Body of pancreas (tissue), 4 donors: ENCODE measurements around the gene SUCO. TPM values are rescaled to one million over a fixed set of nuclear protein-coding genes. Genes with fewer than 3 reads are reported as not detected.

ENCODE experiments used
- ATAC-seq: fragments of 150-250 bp; one replicate; pipeline ENCODE4 v1.9.1; 2016
- DNase-seq, 4 donors: peaks; one replicate each; pipeline ENCODE4 v3.0.0-alpha.2; 2019
- H3K27ac ChIP-seq, 4 donors: fragments of 200-600 bp; sonication (generic); 1 replicate in 3 of 4; 2 replicates in 1 of 4; pipeline versions ENCODE4 v1.5.1 to v1.6.1; 2016 to 2019; ENCODE audit warnings: mild to moderate bottlenecking in 1 of 4, mixed read lengths in 1 of 4, moderate library complexity in 1 of 4
- H3K27me3 ChIP-seq, 2 donors: fragments of 200-600 bp; sonication (generic); one replicate each; pipeline ENCODE4 v1.6.0; 2016; ENCODE audit warnings: mild to moderate bottlenecking in 1 of 2
- H3K36me3 ChIP-seq, 2 donors: fragments of 200-600 bp; sonication (generic); replicated peaks in 1 of 2; 2 replicates each; pipeline ENCODE4 v1.5.1; 2016; ENCODE audit warnings: low read depth in 2 of 2; ENCODE audit not compliant: insufficient read depth in 1 of 2
- H3K4me1 ChIP-seq: fragments of 200-600 bp; sonication (generic); one replicate; pipeline ENCODE4 v1.6.0; 2016
- H3K4me3 ChIP-seq, 2 donors: fragments of 200-600 bp; sonication (generic); 1 replicate in 1 of 2; 2 replicates in 1 of 2; pipeline ENCODE4 v1.5.1; 2016 to 2019
- H3K9me3 ChIP-seq, 3 donors: fragments of 200-600 bp; sonication (generic); 1 replicate in 2 of 3; 2 replicates in 1 of 3; pipeline ENCODE4 v1.5.1; 2016
- POLR2A ChIP-seq, 3 donors: fragments of 450-650 bp; IDR thresholded peaks; one replicate each; pipeline ENCODE4 v1.6.1; 2016; ENCODE audit warnings: antibody characterized with exemption in 3 of 3, mild to moderate bottlenecking in 2 of 3
- WGBS, 2 donors: methylation state at CpG; one replicate each; pipeline ENCODE4 v1.1.5; 2017; 5-methylcytosine and 5-hydroxymethylcytosine counted together
- intact Hi-C: fragments of 100-400 bp; cut with DNase I; formaldehyde crosslinking; loops from one replicate; pipeline ENCODE4 v1.15.1; 2023
- total RNA-seq, 2 donors: library from RNA; depleted of rRNA; stranded (reverse); fragments of >200 nt; gene quantifications; one replicate each; pipeline ENCODE4 v1.1.0, GENCODE V29; 2016
- TF ChIP-seq, protein P1 (sequence below), 7 experiments: fragments of 450-650 bp in 4 of 7; fragments of 200-600 bp in 3 of 7; sonication (generic) in 3 of 7; IDR thresholded peaks; one replicate each; pipeline ENCODE4 v1.5.1; 2016 to 2019; ENCODE audit warnings: antibody characterized with exemption in 7 of 7

SUCO gene
- total RNA-seq, 2 donors from 2014 or later, result 61.0 to 68.6 TPM

GRCh38 chr1:172547071-172547470 is 14.1 kb downstream of the SUCO start:
- no peak for DNase-seq

GRCh38 chr1:172549621-172550280 is 16.8 kb downstream of the SUCO start:
- Histone ChIP-seq H3K27me3 (no peaks in the 10 kb centered on the region), H3K9me3 (no peaks in the 10 kb centered on the region), H3K36me3 (no peaks in the 10 kb centered on the region), H3K4me1 (peaks cover 63% of the 10 kb centered on the region), H3K27ac (peak overlapping the region in 1 of 4 donors; percentile 15), H3K4me3 (no peak overlapping the region)
- intact Hi-C loops, result no loop called here
- 9 to 17% methylated on average over 2 of the region's 2 CpGs for WGBS, 2 donors
- ATAC-seq (no peak), DNase-seq (no peak)
- no peak for TF ChIP-seq POLR2A (IDR thresholded peaks at IDR 0.05)
- TF ChIP-seq, protein P1, sequence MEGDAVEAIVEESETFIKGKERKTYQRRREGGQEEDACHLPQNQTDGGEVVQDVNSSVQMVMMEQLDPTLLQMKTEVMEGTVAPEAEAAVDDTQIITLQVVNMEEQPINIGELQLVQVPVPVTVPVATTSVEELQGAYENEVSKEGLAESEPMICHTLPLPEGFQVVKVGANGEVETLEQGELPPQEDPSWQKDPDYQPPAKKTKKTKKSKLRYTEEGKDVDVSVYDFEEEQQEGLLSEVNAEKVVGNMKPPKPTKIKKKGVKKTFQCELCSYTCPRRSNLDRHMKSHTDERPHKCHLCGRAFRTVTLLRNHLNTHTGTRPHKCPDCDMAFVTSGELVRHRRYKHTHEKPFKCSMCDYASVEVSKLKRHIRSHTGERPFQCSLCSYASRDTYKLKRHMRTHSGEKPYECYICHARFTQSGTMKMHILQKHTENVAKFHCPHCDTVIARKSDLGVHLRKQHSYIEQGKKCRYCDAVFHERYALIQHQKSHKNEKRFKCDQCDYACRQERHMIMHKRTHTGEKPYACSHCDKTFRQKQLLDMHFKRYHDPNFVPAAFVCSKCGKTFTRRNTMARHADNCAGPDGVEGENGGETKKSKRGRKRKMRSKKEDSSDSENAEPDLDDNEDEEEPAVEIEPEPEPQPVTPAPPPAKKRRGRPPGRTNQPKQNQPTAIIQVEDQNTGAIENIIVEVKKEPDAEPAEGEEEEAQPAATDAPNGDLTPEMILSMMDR (IDR thresholded peaks at IDR 0.05), result no peak

More at GRCh38 chr1:172547071-172547470, 14.1 kb downstream of the SUCO start:
- H3K27me3 ChIP-seq, result no peaks in the 10 kb centered on the region
- H3K9me3 ChIP-seq, result no peaks in the 10 kb centered on the region
- no peak overlapping the region for H3K4me3 ChIP-seq
- ATAC-seq, result no peak
- intact Hi-C loops, result no loop called here
- peaks cover 89% of the 10 kb centered on the region for H3K4me1 ChIP-seq
- no peak for TF ChIP-seq POLR2A (IDR thresholded peaks at IDR 0.05)
- TF ChIP-seq, protein P1 (IDR thresholded peaks at IDR 0.05), result no peak
- H3K27ac ChIP-seq, result peak overlapping the region in 1 of 4 donors; percentile 30
- 50 to 53% methylated on average over 3 of the region's 3 CpGs for WGBS, 2 donors
- H3K36me3 ChIP-seq, result no peaks in the 10 kb centered on the region

GRCh38 chr1:172551279-172551678 is 18.3 kb downstream of the SUCO start:
- TF ChIP-seq POLR2A (IDR thresholded peaks at IDR 0.05), result no peak
- TF ChIP-seq, protein P1 (IDR thresholded peaks at IDR 0.05), result no peak
- ATAC-seq, result no peak
- no peaks in the 10 kb centered on the region for H3K27me3 ChIP-seq
- peaks cover 53% of the 10 kb centered on the region for H3K4me1 ChIP-seq
- H3K9me3 ChIP-seq, result no peaks in the 10 kb centered on the region
- no peak overlapping the region for H3K27ac ChIP-seq
- H3K4me3 ChIP-seq, result no peak overlapping the region
- WGBS, 2 donors, result 52 to 68% methylated on average over 6 of the region's 6 CpGs
- H3K36me3 ChIP-seq, result no peaks in the 10 kb centered on the region
- intact Hi-C loops, result no loop called here
- DNase-seq, result no peak

DNA sequence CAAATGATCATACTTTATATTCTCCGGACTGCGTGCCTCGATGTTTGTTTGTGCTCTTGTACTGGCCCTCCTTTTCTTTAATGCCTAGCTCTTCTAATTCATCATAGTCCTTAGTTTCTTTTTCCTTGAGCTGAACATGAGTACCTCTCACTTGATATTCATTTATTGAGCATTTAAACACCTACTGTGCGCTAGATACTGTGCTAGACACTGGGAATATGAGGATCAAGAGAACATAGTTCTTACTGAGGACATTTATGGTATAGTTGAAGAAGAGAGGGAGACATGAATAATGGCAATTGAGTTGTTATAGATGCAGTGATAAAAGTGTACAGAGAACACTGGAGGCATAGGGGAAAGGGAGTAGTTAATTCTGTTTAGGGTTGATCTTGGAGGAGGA is 22.0 kb downstream of the SUCO start:
- WGBS, 2 donors, result 92 to 98% methylated on average over 4 of the region's 4 CpGs
- no peak for ATAC-seq

More for the DNA sequence above, 22.0 kb downstream of the SUCO start:
- TF ChIP-seq POLR2A (IDR thresholded peaks at IDR 0.05), result no peak
- TF ChIP-seq, protein P1 (IDR thresholded peaks at IDR 0.05), result no peak
- peaks cover 20% of the 10 kb centered on the region for H3K4me1 ChIP-seq
- no peak overlapping the region for H3K27ac ChIP-seq
- intact Hi-C loops, result no loop called here
- no peaks in the 10 kb centered on the region for H3K36me3 ChIP-seq
- H3K9me3 ChIP-seq, result no peaks in the 10 kb centered on the region
- H3K4me3 ChIP-seq, result no peak overlapping the region
- H3K27me3 ChIP-seq, result no peaks in the 10 kb centered on the region
- DNase-seq, result no peak
